SK-N-MC (cell line): ENCODE results near the gene WFDC1.

Source experiments
- EZH2 ChIP-seq: fragments of 200-600 bp; sonication (generic); IDR thresholded peaks from one replicate; pipeline ENCODE4 v1.6.1; 2017; ENCODE audit warnings: antibody characterized with exemption
- FOXP2 ChIP-seq: optimal IDR thresholded peaks from 2 replicates; pipeline ENCODE3; 2011; ENCODE audit warnings: mild to moderate bottlenecking, moderate library complexity; ENCODE audit not compliant: insufficient read depth; ENCODE audit errors: extremely low read length, control extremely low read depth
- POLR2AphosphoS5 ChIP-seq: IDR thresholded peaks from 2 replicates; pipeline ENCODE4 v1.6.1; 2012; ENCODE audit warnings: mild to moderate bottlenecking, low read depth, low read length, borderline replicate concordance

GRCh38 chr16:84274515-84274914, 20.2 kb upstream of the WFDC1 start:
- TF ChIP-seq EZH2 (no peak), POLR2AphosphoS5 (no peak), FOXP2 (no peak)
